ENCODE results near the gene PROSER2. TPM values are rescaled to one million over a fixed set of nuclear protein-coding genes. Genes with fewer than 3 reads are reported as not detected.

Gene PROSER2
- total RNA-seq, 4 donors from 2014 or later: 2.5 to 5.9 (median 3.7) TPM

- no peak overlapping the region for H3K27ac ChIP-seq (replicated peaks in 1 of 4)
- no peak overlapping the region for H3K4me3 ChIP-seq
- H3K36me3 ChIP-seq: no peaks in the 10 kb centered on the region
- H3K4me1 ChIP-seq: no peaks in the 10 kb centered on the region
- peaks cover 0 to 18% (median 0%) of the 10 kb centered on the region in 4 donors for H3K27me3 ChIP-seq
- H3K9me3 ChIP-seq: no peaks in the 10 kb centered on the region
- 89% methylated on average over 16 of the region's 16 CpGs for WGBS
- TF ChIP-seq EP300 (IDR thresholded peaks at IDR 0.05) (no peak), POLR2AphosphoS5 (IDR thresholded peaks at IDR 0.05) (no peak), CTCF (IDR thresholded peaks at IDR 0.05) (no peak), POLR2A (IDR thresholded peaks at IDR 0.05; ENCODE audit: low read depth) (no peak)
- DNase-seq (ENCODE audit: extremely low spot score): no peak
- intact Hi-C loops (cut with DNase I): no loop called here
These were observed 18.8 kb upstream of the PROSER2 start for GRCh38 chr10:11804336-11804735.

- peaks cover 0 to 27% (median 0%) of the 10 kb centered on the region in 4 donors for H3K27me3 ChIP-seq
- TF ChIP-seq POLR2A (IDR thresholded peaks at IDR 0.05; ENCODE audit: low read depth) (no peak), EP300 (IDR thresholded peaks at IDR 0.05) (no peak), POLR2AphosphoS5 (IDR thresholded peaks at IDR 0.05) (no peak), CTCF (IDR thresholded peaks at IDR 0.05) (no peak)
- H3K27ac ChIP-seq (replicated peaks in 1 of 4): no peak overlapping the region
- no peak for DNase-seq (ENCODE audit: extremely low spot score)
- H3K36me3 ChIP-seq: no peaks in the 10 kb centered on the region
- H3K9me3 ChIP-seq: no peaks in the 10 kb centered on the region
- WGBS: 80% methylated on average over 4 of the region's 4 CpGs
- intact Hi-C loops (cut with DNase I): no loop called here
- no peak overlapping the region for H3K4me3 ChIP-seq
- no peaks in the 10 kb centered on the region for H3K4me1 ChIP-seq
These were observed 17.4 kb upstream of the PROSER2 start for GRCh38 chr10:11805792-11806191.

- Histone ChIP-seq H3K27ac (replicated peaks in 1 of 4) (no peak overlapping the region), H3K4me1 (no peaks in the 10 kb centered on the region), H3K4me3 (no peak overlapping the region), H3K27me3 (peaks cover 0 to 29% (median 0%) of the 10 kb centered on the region in 4 donors), H3K9me3 (no peaks in the 10 kb centered on the region), H3K36me3 (no peaks in the 10 kb centered on the region)
- intact Hi-C loops (cut with DNase I): no loop called here
- WGBS: 91% methylated on average over 6 of the region's 6 CpGs
- DNase-seq (ENCODE audit: extremely low spot score): no peak
- TF ChIP-seq POLR2AphosphoS5 (IDR thresholded peaks at IDR 0.05): no peak
- TF ChIP-seq POLR2A (IDR thresholded peaks at IDR 0.05; ENCODE audit: low read depth): no peak
- TF ChIP-seq CTCF (IDR thresholded peaks at IDR 0.05): no peak
- no peak for TF ChIP-seq EP300 (IDR thresholded peaks at IDR 0.05)
These were observed 16.4 kb upstream of the PROSER2 start for GRCh38 chr10:11806706-11807105.

GRCh38 chr10:11808808-11809207 is 14.3 kb upstream of the PROSER2 start:
- TF ChIP-seq CTCF (IDR thresholded peaks at IDR 0.05): no peak
- TF ChIP-seq POLR2A (IDR thresholded peaks at IDR 0.05; ENCODE audit: low read depth): no peak
- no peak for TF ChIP-seq POLR2AphosphoS5 (IDR thresholded peaks at IDR 0.05)
- TF ChIP-seq EP300 (IDR thresholded peaks at IDR 0.05): no peak
- no peak for DNase-seq (ENCODE audit: extremely low spot score)
- H3K27me3 ChIP-seq: peaks cover 0 to 29% (median 0%) of the 10 kb centered on the region in 4 donors
- H3K36me3 ChIP-seq: no peaks in the 10 kb centered on the region
- H3K4me3 ChIP-seq: no peak overlapping the region
- no peak overlapping the region for H3K27ac ChIP-seq (replicated peaks in 1 of 4)
- no peaks in the 10 kb centered on the region for H3K9me3 ChIP-seq
- WGBS: 90% methylated on average over 5 of the region's 5 CpGs
- intact Hi-C loops (cut with DNase I): no loop called here
- no peaks in the 10 kb centered on the region for H3K4me1 ChIP-seq

- no peaks in the 10 kb centered on the region for H3K36me3 ChIP-seq
- no peak for TF ChIP-seq POLR2AphosphoS5 (IDR thresholded peaks at IDR 0.05)
- no peak for TF ChIP-seq CTCF (IDR thresholded peaks at IDR 0.05)
- H3K27me3 ChIP-seq: peaks cover 0 to 20% (median 0%) of the 10 kb centered on the region in 4 donors
- no peaks in the 10 kb centered on the region for H3K9me3 ChIP-seq
- 35% methylated on average over 13 of the region's 13 CpGs for WGBS
- H3K27ac ChIP-seq (replicated peaks in 1 of 4): no peak overlapping the region
- intact Hi-C loops (cut with DNase I): no loop called here
- no peak overlapping the region for H3K4me3 ChIP-seq
- DNase-seq (ENCODE audit: extremely low spot score): no peak
- H3K4me1 ChIP-seq: no peaks in the 10 kb centered on the region
These were observed 12.8 kb upstream of the PROSER2 start for GRCh38 chr10:11810313-11810766.

Data from esophagus muscularis mucosa (tissue), 4 donors.